GM12878 (cell line): Measurements from ENCODE around the gene MUC5AC. TPM values are rescaled to one million over a fixed set of nuclear protein-coding genes. Genes with fewer than 3 reads are reported as not detected.

Experiments used
- ATAC-seq: fragments of 200-7000 bp; cut with Tn5 transposase; 3 replicates; pipeline ENCODE4 v1.9.1; 2020; ENCODE audit warnings: mild to moderate bottlenecking, moderate library complexity
- BruUV-seq: library from RNA; stranded (reverse); fragments of 400-500 nt; replicated peaks from 2 replicates; lab custom pipeline; 2021; lab: Mats Ljungman, UMichigan
- CTCF ChIA-PET: fragments of 300-600 bp; sonication (Branson Sonifier 250); formaldehyde crosslinking; extraction: SDS; loops from one replicate; lab custom pipeline; 2021; ENCODE audit warnings: inconsistent platforms; lab: Yijun Ruan, JAX
- POLR2A ChIA-PET: fragments of 350-600 bp; formaldehyde crosslinking; extraction: SDS; loops from one replicate; lab custom pipeline; 2021; ENCODE audit warnings: inconsistent platforms; lab: Charles Lee
- RAD21 ChIA-PET: fragments of 300-600 bp; sonication (Branson Sonifier 250); formaldehyde crosslinking; loops from one replicate; lab custom pipeline; 2023; ENCODE audit warnings: antibody characterized with exemption; ENCODE audit not compliant: unreplicated experiment; lab: Charles Lee
- SMC1A ChIA-PET: fragments of 300-600 bp; sonication (Branson Sonifier 250); formaldehyde crosslinking; loops from one replicate; lab custom pipeline; 2023; ENCODE audit not compliant: unreplicated experiment, uncharacterized antibody; lab: Charles Lee
- DNase-seq: peaks from one replicate; pipeline ENCODE4 v3.0.0-alpha.2; 2011; ENCODE audit warnings: low read depth, low spot score
- FAIRE-seq: peaks from 3 replicates; lab custom pipeline; 2011; peaks lifted over from hg19 to GRCh38; lab: Jason Lieb, UNC
- H2AFZ ChIP-seq: 2 replicates; pipeline ENCODE4 v1.6.0; 2011; ENCODE audit warnings: low read depth, low read length, control low read depth; ENCODE audit not compliant: control insufficient read depth
- H3K27ac ChIP-seq: 2 replicates; pipeline ENCODE4 v1.5.1; 2011; ENCODE audit warnings: control low read depth; ENCODE audit not compliant: control insufficient read depth, insufficient read depth
- H3K27me3 ChIP-seq, 2 experiments: replicated peaks in 1 of 2; 2 replicates each; pipeline versions ENCODE4 v1.6.0 to v1.6.1; 2011; ENCODE audit warnings: low read length in 1 of 2; ENCODE audit not compliant: control insufficient read depth in 2 of 2, insufficient read depth in 2 of 2
- H3K36me3 ChIP-seq, 2 experiments: 2 replicates each; pipeline ENCODE4 v1.5.1; 2011; ENCODE audit warnings: low read length in 1 of 2; ENCODE audit not compliant: control insufficient read depth in 2 of 2, insufficient read depth in 2 of 2
- H3K4me1 ChIP-seq: 2 replicates; pipeline ENCODE4 v1.6.1; 2011; ENCODE audit warnings: mild to moderate bottlenecking, low read length, moderate library complexity, mixed read lengths; ENCODE audit not compliant: control insufficient read depth, insufficient read depth
- H3K4me2 ChIP-seq: 2 replicates; pipeline ENCODE4 v1.6.0; 2011; ENCODE audit warnings: control low read depth; ENCODE audit not compliant: control insufficient read depth, insufficient read depth
- H3K4me3 ChIP-seq: fragments of 200-600 bp; sonication (generic); 2 replicates; pipeline ENCODE4 v1.5.1; 2016
- H3K79me2 ChIP-seq: 2 replicates; pipeline ENCODE4 v1.6.0; 2011; ENCODE audit warnings: low read length; ENCODE audit not compliant: control insufficient read depth, insufficient read depth
- H3K9ac ChIP-seq: 2 replicates; pipeline ENCODE4 v1.8.0; 2011; ENCODE audit warnings: low read length, control low read depth, mixed read lengths; ENCODE audit not compliant: control insufficient read depth, insufficient read depth
- H3K9me3 ChIP-seq: replicated peaks from 3 replicates; pipeline ENCODE4 v1.5.1; 2011; ENCODE audit warnings: mild to moderate bottlenecking, low read length; ENCODE audit not compliant: control insufficient read depth, insufficient read depth
- H4K20me1 ChIP-seq: 2 replicates; pipeline ENCODE4 v1.6.0; 2011; ENCODE audit not compliant: control insufficient read depth, insufficient read depth
- GATAD2B ChIP-seq: fragments of 450-650 bp; conservative IDR thresholded peaks from 2 replicates; pipeline ENCODE4 v1.6.1; 2017; ENCODE audit warnings: low read depth, mild to moderate bottlenecking, moderate library complexity
- MEF2A ChIP-seq: IDR thresholded peaks from 2 replicates; pipeline ENCODE4 v1.6.1; 2011; ENCODE audit warnings: low read depth, mild to moderate bottlenecking, low read length, moderate library complexity; ENCODE audit not compliant: insufficient read depth
- NFXL1 ChIP-seq: fragments of 450-650 bp; IDR thresholded peaks from 2 replicates; pipeline ENCODE4 v1.6.1; 2017; ENCODE audit warnings: antibody characterized with exemption, mild to moderate bottlenecking, borderline replicate concordance
- YBX1 ChIP-seq: fragments of 450-650 bp; IDR thresholded peaks from 2 replicates; pipeline ENCODE4 v1.6.1; 2016; ENCODE audit warnings: antibody characterized with exemption
- whole genome bisulfite sequencing: methylation state at CpG from one replicate; pipeline ENCODE4 v1.1.6; 2016; ENCODE audit warnings: low lambda C conversion rate; ENCODE audit not compliant: insufficient replicate concordance, insufficient coverage; ENCODE audit errors: missing lambda C conversion rate; 5-methylcytosine and 5-hydroxymethylcytosine counted together
- in situ Hi-C: fragments of 300-500 bp; cut with MboI; formaldehyde crosslinking; loops from 9 replicates; pipeline ENCODE4 v1.14.3; 2018; ENCODE audit warnings: mixed read lengths
- intact Hi-C: fragments of 100-400 bp; cut with micrococcal nuclease; formaldehyde crosslinking; loops from one replicate; pipeline ENCODE4 v1.14.2; 2022; ENCODE audit not compliant: unreplicated experiment
- polyA plus RNA-seq, 11 experiments: library from polyadenylated mRNA; depleted of rRNA in 4 of 11; unstranded in 6 of 11; stranded (reverse) in 5 of 11; fragments of >200 nt; fragmentation: Nextera tagmentation in 4 of 11; fragmentation: Illumina TruSeq in 1 of 11; extraction: Ambion mirVana in 4 of 11; extraction: Trizol in 1 of 11; gene quantifications; 1 replicate in 1 of 11; 2 replicates in 10 of 11; pipeline versions ENCODE4 v1.2.1 to v1.2.3, GENCODE V29; 2011 to 2016; ENCODE audit warnings: inconsistent platforms in 2 of 11, missing spikeins in 2 of 11, low read depth in 1 of 11
- total RNA-seq, 4 experiments: library from RNA; depleted of rRNA in 3 of 4; stranded (reverse); fragments of >200 nt in 3 of 4; fragmentation: Illumina TruSeq in 1 of 4; extraction: Trizol in 1 of 4; gene quantifications; 2 replicates each; pipeline versions ENCODE4 v1.2.1 to v1.2.3, GENCODE V29; 2013 to 2021
- TF ChIP-seq, protein P1 (sequence below): IDR thresholded peaks from 2 replicates; pipeline ENCODE4 v1.6.1; 2011; ENCODE audit warnings: low read depth, low read length, improper control_type of control experiment, borderline replicate concordance

The MUC5AC gene
- total and polyA plus RNA-seq, 10 of the 15 experiments (the other 5 are each of a cell fraction or from before 2014, with no cell fraction given) = under 0.01 to 0.01 TPM; not detected in 8

DNA sequence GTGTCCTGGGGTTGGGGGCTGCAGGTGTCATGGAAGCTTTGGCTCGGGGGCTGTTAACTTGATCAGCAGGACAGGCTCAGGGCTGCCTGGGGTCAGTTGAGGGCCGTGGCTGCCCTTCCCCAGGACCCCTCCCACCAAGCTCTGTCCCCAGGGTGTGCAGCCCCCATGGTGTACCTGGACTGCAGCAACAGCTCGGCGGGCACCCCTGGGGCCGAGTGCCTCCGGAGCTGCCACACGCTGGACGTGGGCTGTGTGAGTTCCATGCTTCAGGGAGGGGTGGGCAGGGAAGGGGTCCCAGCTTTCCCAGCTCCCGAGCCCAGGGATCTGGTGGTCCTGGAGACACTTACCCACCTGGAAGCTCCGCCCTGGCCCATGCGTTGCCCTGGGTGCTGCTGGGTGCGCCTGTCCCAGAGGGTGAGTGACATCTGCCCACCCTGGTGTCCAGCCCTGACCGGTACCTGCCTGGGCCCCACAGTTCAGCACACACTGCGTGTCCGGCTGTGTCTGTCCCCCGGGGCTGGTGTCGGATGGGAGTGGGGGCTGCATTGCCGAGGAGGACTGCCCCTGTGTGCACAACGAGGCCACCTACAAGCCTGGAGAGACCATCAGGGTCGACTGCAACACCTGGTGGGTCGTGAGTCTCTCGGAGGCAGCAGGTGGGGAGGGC lies 76.4 kb downstream of the MUC5AC start:
- DNase-seq = no peak
- Histone ChIP-seq H4K20me1 (no peaks in the 10 kb centered on the region), H3K4me3 (no peak overlapping the region), H3K27me3 (no peaks in the 10 kb centered on the region), H3K9ac (no peak overlapping the region), H2AFZ (no peak overlapping the region), H3K4me2 (no peak overlapping the region), H3K9me3 (no peaks in the 10 kb centered on the region), H3K36me3 (no peaks in the 10 kb centered on the region), H3K79me2 (no peaks in the 10 kb centered on the region), H3K27ac (no peak overlapping the region), H3K4me1 (no peaks in the 10 kb centered on the region)
- no TSS peak for BruUV-seq
- 52% methylated on average over 17 of the region's 22 CpGs for WGBS
- no peak for TF ChIP-seq YBX1
- TF ChIP-seq, protein P1, sequence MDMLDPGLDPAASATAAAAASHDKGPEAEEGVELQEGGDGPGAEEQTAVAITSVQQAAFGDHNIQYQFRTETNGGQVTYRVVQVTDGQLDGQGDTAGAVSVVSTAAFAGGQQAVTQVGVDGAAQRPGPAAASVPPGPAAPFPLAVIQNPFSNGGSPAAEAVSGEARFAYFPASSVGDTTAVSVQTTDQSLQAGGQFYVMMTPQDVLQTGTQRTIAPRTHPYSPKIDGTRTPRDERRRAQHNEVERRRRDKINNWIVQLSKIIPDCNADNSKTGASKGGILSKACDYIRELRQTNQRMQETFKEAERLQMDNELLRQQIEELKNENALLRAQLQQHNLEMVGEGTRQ = no peak
- TF ChIP-seq NFXL1 = no peak
- ChIA-PET RAD21 (no interaction called here), CTCF (no interaction called here), SMC1A (no interaction called here), POLR2A (no interaction called here)
- in situ Hi-C loops = no loop called here
- no peak for FAIRE-seq
- intact Hi-C loops = no loop called here
- no peak for ATAC-seq

DNA sequence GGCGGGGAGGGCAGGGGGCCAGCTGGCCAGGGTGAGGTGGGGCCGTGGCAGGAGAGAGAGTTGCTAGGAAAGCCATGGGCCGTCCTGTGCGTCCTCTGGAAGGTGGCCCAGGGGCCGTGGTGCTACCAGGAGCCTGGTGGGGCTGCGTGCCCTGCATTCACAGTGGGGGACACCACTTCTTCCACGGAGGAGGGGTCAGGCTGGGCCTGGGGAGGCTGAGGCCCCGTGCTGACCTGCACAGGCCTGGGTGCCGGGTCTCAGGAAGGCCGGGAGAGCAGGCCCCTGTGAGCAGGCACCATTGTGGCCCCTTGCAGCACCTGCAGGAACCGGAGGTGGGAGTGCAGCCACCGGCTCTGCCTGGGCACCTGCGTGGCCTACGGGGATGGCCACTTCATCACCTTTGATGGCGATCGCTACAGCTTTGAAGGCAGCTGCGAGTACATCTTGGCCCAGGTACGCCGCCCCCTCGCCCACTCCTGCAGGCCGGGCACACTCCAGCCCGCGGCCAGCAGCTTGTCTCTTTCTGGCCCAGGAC lies 77.1 kb downstream of the MUC5AC start:
- Histone ChIP-seq H2AFZ (no peak overlapping the region), H3K27me3 (no peaks in the 10 kb centered on the region), H4K20me1 (no peaks in the 10 kb centered on the region), H3K36me3 (no peaks in the 10 kb centered on the region), H3K4me1 (no peaks in the 10 kb centered on the region), H3K27ac (no peak overlapping the region), H3K79me2 (no peaks in the 10 kb centered on the region), H3K9me3 (no peaks in the 10 kb centered on the region), H3K4me2 (no peak overlapping the region), H3K9ac (no peak overlapping the region), H3K4me3 (no peak overlapping the region)
- intact Hi-C loops (no loop called here), in situ Hi-C loops (no loop called here)
- ChIA-PET SMC1A (no interaction called here), CTCF (no interaction called here), POLR2A (no interaction called here), RAD21 (no interaction called here)
- no peak for ATAC-seq
- no peak for FAIRE-seq
- WGBS = 50% methylated on average over 23 of the region's 23 CpGs
- TF ChIP-seq GATAD2B (no peak), MEF2A (no peak)
- no peak for DNase-seq
- no TSS peak for BruUV-seq
